Hematopoietic multipotent progenitor cell treated with erythropoietin and hydrocortisone succinate and interleukin-3 and kit ligand, for 6 days (in vitro differentiated cells): ENCODE results near the gene CBX7.

Source experiments
- DNase-seq: peaks from one replicate; pipeline ENCODE4 v3.0.0-alpha.2; 2015

Gene CBX7

DNA sequence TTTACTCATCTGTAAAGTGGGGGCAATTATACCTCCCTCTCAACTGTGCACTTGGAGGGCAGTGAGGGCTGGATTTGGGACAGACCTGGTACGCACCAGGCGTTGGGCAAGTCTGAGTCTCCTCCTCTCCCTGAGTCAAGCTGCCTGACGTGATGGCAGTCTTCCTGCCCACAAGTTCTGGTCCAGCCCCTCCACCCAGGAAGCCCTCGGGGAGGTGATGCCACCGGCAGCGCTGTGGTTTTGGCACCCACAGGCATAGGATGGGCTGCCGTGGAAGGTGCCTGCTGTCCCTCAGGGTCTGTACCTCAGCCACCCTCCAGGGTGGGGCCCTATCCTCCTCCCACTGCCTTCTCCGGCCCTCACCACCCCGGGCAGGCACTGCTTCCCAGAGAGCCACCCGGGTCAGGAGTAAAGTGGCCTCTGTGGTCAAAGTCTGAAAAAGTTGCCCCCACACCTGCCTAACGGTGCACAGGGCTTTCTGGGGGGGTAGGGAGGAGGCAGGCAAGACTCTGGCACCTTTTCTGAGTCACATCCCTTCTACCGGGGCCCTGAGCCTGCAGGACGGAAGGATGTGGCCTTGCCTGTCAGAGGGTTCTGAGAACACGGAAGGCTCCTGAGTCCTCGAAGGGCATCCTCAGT, 61.9 kb downstream of the CBX7 start:
- DNase-seq = no peak

DNA sequence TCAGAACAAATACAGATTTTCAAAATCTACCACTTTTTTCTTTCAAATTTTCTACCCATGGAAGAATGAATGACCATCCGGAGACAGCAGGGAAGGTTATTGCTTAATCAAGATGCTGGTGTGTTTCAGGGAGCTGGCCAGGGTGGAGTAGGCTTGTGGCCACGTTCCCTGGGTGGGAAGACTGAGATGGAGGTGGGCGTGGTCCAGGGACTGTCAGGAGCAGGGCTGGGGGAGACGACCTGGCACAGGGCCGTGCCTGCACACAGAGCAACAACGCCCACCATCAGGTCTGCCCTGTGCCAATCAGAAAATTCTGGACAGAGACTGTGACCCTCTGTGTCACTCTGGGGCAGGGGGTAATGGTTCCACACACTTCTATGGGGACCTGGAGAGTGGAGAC, 62.6 kb downstream of the CBX7 start:
- no peak for DNase-seq

GRCh38 chr22:39088685-39089032, 63.8 kb downstream of the CBX7 start:
- DNase-seq = no peak

DNA sequence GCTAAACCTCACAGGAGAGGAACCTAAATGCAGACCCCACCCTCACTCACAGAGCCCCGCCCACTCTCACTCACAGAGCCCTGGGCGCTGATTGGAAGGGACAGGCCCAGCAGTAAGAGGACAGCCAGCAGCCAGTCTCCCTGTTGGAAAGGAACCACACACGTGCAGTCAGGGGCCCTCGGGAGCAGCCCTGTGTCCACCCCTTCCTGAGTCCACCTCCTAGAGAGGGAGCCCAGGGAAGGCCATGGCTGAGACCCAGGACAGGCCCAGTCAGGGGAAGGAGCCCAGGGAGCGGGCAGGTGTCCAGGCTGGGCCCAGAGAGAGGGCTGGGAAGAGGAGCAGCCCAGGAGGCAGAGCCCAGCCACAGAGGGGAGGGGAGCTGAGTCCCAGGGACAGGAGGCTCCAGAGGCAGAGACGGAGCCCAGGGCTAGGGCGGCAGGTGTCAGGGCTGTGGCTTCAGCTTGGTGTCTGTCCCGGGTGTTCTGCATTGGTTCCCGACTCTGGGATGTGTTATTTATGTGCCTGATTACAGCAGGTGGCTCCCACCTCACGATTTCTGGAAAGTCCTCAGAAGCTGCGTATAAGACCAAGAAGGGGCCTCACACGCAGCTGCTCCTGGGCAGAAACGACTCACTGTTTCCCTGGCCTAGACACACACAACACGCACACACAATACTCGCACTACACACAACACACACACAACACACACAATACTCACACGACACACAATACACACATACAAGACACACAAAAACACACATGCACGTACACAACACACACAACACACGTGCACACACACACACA, 64.4 kb downstream of the CBX7 start:
- DNase-seq = no peak

- no peak for DNase-seq
These were observed 65.4 kb downstream of the CBX7 start for GRCh38 chr22:39087098-39087497.

DNA sequence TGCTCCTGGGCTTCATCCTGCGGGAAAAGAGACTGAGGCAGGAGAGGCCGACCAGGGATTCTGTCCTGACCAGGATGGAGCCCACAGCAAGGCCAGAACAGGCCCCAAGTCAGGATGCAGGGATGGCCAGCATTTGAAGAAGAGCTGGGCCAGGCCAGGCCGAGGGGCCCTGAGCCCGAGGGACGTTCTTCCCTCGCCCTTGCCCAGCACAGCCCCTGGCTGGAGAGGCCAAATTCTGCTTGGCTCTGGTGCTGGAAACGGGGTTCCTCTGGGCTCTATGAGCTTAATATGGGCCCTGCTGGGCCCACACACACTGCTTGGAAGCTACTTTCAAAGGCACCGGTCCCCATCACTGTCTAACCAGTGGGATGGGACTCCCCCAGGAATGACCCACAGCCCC, 67.8 kb downstream of the CBX7 start:
- no peak for DNase-seq

DNA sequence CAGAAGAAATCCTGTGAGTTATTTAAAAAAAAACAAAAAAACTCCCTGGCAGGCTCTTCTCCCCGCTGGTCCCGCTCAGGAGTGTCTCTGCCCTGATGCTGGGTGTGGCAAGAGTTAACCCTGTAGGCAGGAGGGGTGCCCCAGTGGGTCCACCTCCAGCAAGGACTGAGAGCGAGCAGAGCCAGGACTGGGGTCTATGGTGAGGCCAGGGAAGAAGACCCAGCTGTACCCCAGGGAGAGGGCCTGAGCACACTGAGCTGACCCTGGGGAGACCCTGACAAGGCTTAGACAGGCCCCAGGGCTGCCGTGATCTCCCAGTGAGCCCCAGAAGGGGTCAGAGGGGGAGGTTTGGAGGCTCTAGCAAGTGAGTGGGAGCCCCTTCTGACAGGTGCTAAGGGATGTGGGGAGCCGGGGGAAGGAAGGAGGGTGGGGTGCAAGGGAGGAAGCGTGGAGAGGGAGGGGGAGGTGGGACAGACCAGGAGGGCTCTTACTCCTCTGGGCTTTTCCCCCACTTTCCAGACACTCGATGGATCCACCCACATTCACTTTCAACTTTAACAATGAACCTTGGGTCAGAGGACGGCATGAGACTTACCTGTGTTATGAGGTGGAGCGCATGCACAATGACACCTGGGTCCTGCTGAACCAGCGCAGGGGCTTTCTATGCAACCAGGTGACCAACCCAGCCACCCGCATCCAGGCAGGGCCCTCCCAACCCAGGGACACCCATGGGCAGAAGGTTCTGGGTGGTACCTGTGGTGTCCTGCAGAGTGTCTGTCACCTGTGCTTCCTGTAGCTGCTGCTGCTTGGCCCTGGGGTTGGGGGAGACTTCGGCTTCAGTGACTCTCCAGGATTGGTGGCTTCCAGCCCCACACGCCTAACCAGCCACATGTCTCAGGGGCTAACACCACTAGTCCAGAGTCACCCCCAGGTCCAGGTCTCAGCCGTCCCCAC, 69.0 kb downstream of the CBX7 start:
- no peak for DNase-seq

GRCh38 chr22:39081598-39081997, 70.9 kb downstream of the CBX7 start:
- no peak for DNase-seq

DNA sequence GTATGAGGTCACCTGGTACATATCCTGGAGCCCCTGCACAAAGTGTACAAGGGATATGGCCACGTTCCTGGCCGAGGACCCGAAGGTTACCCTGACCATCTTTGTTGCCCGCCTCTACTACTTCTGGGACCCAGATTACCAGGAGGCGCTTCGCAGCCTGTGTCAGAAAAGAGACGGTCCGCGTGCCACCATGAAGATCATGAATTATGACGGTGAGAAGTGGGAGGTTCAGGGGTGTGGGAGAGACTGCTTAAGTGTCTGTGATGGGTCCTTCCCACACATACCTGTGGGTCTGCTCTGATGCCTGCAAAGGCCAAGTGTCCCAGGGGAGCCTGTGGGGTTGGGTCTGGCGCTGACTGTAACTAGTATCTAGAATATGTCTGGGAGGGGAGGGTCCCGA, 71.5 kb downstream of the CBX7 start:
- no peak for DNase-seq
